ENCODE measurements around the gene C16orf54.
A peak's percentile ranks its signal among the peaks of the same experiment; 100 is the strongest.
"Not testable (repeated sequence)": the region's sequence is repeated elsewhere in the genome, so short reads cannot be mapped to it uniquely, and the experiment has no call there.

Gene C16orf54

DNA sequence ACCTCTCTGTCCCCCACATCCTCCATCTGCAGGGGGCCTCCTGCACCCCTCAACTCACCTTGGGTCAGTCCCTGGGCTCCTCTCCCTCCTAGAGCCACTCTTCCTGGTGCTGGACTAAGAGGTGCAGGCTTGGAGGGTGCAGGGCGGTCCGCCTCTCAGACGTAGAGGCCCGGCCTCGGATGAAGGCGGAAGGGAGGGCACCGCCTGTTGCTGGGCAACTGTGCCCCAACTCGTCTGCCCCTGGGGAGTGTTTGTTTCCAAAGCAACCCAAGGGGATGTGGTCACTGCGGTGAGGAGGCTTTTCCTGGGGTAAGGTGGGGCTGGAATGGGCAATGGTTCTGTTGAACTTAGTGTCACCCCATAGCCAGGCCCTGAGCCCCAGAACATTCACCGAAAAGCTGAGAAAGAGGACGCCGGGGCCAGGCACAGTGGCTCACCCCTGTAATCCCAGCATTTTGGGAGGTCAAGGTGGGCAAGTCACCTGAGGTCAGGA is at the start of gene C16orf54:
C16orf54 (minus strand) TSS at position 138 of the 493 bp plus-strand sequence. CDS start 1,039 bp downstream, outside the sequence.
- DNase-seq: no peak

- no peak for DNase-seq
Measured at GRCh38 chr16:29794231-29794710, 48.5 kb upstream of the C16orf54 start.

DNA sequence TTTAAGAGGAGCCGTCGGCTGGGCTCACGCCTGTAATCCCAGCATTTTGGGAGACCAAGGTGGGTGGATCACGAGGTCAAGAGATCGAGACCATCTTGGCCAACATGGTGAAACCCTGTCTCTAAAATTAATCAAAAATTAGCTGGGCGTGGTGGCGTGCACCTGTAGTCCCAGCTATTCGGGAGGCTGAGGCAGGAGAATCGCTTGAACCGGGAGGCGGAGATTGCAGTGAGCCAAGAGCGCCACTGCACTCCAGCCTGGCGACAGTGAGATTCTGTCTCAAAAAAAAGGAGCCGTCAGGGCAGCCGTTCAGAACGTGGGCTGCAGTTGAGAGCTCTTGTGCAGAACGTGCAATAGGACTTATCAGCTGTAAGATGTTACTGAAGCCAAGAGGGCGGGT is 47.4 kb upstream of the C16orf54 start:
- DNase-seq: not testable (repeated sequence)

DNA sequence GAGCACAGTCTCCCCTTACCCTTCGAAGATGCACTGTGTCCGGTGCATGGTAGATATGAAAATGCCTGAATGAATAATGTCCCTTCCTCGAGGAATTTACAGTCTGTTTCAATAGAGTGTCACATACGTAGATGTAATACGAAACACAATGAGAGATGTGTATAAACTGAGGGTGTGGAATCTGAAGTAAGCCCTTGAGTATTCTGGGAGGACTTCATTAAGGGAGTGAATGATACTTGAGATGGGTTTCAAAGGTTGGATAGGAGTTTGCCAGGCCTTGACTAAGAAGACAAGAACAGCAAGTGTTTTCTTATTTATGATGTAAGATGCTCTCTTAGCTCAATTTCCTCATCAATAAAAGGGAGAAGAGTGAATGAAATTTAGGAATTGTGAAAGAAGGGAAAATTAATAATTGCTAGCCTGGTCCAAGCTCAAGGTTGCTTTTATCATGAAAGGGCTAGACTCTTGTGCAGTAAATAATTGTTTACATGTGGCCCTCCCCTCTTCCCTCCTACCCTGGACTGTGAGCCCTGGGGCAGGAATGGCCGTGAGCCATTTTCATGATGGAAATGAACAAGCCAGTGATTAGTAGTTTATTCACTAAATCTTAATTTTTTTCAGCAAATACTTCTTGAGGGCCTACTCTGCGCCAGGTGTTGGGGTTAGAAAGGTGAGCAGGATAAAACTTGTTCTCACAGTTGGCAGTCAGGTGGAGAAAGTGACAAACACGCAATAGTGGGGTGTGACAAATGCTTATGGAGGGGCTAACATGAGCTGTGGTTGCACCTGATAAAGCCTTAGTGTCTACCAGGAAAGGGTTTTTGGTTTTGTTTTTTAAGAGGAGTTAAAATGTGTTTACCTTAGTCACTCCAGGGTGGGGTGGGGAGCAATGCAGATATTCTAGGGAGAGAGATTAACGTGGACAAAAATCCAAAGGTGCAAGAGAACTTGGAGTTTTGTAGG is 46.3 kb upstream of the C16orf54 start:
- DNase-seq: no peak

DNA sequence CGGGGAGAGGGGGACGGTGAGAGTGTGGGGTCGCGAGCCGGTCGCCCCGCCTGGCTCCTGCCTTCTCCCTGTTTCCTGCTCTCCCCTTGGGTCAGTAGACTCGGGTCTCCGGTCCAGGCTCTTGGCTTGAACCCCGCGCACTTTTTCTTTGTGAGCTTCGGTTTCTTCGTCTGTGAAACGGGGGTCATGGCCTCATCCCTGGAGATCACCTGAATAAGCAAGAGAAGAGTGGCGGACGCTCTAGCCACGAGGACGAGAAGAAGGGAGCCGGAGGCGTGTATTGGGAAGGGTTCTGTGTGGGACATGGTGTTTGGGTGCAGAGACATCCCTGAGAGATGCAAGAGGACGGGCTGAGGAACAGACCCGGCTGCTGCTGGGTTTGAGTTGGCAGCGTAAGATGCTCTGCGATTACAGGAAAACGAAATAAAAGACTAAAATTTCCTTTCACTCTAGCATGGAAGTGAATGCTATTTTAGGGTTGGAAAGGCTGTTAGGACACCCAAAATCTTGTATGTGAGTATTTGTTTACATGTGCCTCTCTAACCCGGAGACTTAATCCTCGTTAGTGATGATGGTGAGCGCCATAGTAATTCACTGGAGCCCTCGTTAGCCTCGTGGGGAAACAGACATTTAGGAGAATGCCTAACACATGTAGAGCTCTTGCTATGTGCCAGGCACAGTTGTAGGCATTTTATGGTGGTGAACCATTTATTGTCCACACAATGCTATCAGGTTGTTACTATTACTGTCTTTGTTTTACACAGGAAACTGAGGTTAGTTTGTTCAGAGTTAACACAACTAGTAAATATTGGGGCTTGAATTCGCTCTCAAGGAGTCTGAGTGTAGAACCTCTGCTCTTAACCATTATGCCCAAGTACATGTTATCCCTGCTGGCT is 45.4 kb upstream of the C16orf54 start:
- DNase-seq: peak; percentile 25

- DNase-seq: peak; percentile 95
Measured at GRCh38 chr16:29790183-29790948, 44.6 kb upstream of the C16orf54 start, which contains the start of gene KIF22. Gene KIF22, plus strand, starts transcription at chr16:29790751. Its CDS starts 9 bp downstream, at chr16:29790760.

DNA sequence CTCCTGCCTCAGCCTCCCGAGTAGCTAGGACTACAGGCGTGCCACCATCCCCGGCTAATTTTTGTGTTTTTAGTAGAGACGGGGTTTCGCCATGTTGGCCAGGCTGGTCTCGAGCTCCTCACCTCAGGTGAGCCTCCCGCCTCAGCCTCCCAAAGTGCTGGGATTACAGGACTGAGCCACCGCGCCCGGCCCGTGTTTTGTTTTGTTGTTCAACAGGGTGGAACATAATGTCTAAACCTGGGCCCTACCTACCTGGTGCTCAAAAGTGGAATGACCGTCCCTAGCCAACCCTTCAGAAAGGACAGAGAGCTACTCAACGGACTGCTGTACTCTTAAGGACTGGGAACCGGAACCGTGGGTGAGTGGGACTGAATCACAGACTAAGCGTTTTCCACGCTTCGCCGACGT is 44.0 kb upstream of the C16orf54 start:
- no peak for DNase-seq

- DNase-seq: not testable (repeated sequence)
Measured at GRCh38 chr16:29787155-29787554, 41.4 kb upstream of the C16orf54 start.

GRCh38 chr16:29784901-29785500 is 39.2 kb upstream of the C16orf54 start:
- DNase-seq: no peak

DNA sequence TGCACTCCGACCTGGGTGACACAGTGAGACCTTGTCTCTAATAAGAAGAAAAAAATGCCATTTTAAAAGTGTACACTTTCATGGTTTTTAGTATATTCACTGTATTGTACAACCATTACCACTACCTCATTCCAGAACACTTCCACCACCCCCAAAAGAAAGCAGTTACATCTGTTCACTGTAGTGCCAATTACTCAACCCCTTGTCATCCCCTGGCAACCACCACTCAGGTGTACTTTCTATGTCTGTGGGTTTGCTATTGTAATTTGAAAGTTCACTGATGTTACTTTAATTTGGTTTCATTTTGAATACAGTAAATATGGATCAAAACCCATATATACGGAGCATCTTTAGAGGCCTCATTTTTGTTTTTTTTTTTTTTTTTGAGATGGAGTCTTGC is 38.4 kb upstream of the C16orf54 start:
- no peak for DNase-seq

- not testable (repeated sequence) for DNase-seq
Measured at GRCh38 chr16:29783094-29783953, 37.5 kb upstream of the C16orf54 start.

DNA sequence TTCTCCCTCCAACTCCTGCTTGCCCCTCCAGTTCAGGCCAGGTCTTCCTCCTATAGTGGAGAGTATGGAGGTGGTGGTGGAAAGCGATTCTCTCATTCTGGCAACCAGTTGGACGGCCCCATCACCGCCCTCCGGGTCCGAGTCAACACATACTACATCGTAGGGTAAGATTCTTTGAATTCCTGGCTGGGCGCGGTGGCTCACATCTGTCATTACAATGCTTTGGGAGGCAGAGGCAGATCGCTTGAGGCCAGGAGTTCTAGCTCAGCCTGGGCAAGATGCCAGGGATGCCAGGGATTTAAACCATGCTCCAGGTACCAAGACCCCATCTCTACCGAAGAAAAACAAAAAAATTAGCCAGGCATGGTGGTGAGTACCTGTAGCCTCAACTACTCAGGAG is 33.7 kb upstream of the C16orf54 start:
- no peak for DNase-seq

- DNase-seq: no peak
Measured at GRCh38 chr16:29777576-29778350, 32.0 kb upstream of the C16orf54 start, which contains the start of gene ZG16. Gene ZG16, plus strand, starts transcription at chr16:29778256. Its CDS starts 1,011 bp downstream, at chr16:29779267.

DNA sequence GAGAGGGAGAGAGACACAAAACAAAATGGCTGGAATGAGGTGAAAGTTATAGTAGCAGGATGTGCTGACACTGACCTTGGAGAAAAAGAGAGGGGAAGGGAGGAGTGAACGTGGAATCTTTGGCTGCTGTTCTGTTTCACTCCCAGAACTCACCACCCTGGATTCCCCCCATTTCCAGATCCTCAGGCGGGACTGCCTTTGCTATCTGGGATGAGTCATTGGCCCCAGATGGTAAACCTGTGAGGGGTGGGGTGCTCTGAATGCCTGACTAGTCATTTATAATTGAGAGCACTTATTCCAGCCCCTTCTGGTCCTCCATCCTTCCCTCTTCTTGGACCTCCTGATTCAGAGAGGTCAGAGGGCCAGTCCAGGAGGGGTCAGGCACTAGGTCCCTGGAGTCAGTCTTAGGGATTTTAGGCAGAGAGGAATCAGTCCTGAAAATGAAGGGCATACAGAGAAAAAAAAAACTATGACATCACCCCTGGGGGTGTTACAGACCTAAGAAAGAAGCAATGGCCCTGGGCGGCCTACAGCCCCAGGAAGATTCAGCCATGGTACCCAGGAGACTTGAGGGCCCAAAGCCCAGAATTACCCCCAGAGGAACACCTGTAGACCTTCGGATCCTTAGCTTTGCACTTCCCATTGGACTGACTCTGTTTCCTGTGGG is 30.1 kb upstream of the C16orf54 start:
- no peak for DNase-seq

DNA sequence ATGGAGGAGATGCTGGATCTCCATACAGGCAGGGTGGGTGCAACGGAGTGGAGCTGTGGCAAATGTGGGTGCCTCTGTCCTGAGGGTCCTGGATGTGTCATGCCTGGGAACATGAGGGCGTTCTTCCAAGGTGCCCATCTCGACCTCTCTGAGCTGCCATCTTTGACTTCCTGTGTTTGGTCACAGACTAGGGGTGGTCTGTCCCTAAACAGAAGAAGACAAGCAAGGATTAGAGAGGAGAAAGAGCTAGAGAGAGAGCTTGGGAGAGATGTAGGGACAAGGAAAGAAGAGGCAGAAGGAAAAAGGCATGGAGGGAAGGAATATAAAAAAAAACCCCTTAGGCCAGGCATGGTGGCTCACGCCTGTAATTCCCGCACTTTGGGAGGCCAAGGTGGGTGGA is 28.9 kb upstream of the C16orf54 start:
- no peak for DNase-seq

GRCh38 chr16:29772330-29772729 is 26.5 kb upstream of the C16orf54 start:
- DNase-seq: not testable (repeated sequence)

- no peak for DNase-seq
Measured at GRCh38 chr16:29770250-29770929, 24.6 kb upstream of the C16orf54 start.

GRCh38 chr16:29769507-29769906 is 23.7 kb upstream of the C16orf54 start:
- no peak for DNase-seq

DNA sequence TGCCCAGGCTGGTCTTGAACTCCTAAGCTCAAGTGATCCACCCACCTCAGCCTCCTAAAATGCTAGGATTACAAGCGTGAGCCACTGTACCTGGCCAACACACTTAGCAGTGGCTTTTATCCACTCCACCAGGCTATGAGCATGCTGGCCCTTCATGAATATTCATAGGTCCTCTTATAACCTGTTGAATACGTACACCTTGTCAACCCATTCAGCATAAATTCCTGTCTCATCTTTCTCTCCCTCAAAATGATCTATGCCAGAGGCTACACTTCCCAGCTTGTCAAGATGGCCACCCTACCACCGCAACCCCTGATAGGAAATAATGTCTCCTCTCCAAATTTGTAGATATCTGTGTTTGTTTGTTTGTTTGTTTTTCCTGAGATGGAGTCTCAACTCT is 21.3 kb upstream of the C16orf54 start:
- DNase-seq: no peak

All from NCI-H1105 treated with DMSO at 0.1 percent for 48 hours (cell line).